Loucy (cell line): Measurements from ENCODE around the gene ZNF524.

ENCODE experiments used
- H2AFZ ChIP-seq: fragments of 200-600 bp; sonication (generic); 2 replicates; pipeline ENCODE4 v1.6.0; 2016; ENCODE audit warnings: antibody characterized with exemption, mild to moderate bottlenecking, low read length, moderate library complexity
- H3F3A ChIP-seq: fragments of 200-600 bp; 2 replicates; pipeline ENCODE4 v1.6.0; 2016; ENCODE audit warnings: antibody characterized with exemption, low read depth, mild to moderate bottlenecking
- H3K27me3 ChIP-seq: fragments of 200-600 bp; sonication (generic); 2 replicates; pipeline ENCODE4 v1.6.1; 2014; ENCODE audit warnings: low read length, mild to moderate bottlenecking; ENCODE audit not compliant: insufficient read depth, poor library complexity, severe bottlenecking
- H3K36me3 ChIP-seq: fragments of 200-600 bp; sonication (generic); 2 replicates; pipeline ENCODE4 v1.6.1; 2016; ENCODE audit warnings: low read length; ENCODE audit not compliant: insufficient read depth
- H3K4me1 ChIP-seq: fragments of 200-600 bp; sonication (generic); 2 replicates; pipeline ENCODE4 v1.5.1; 2014; ENCODE audit warnings: low read length, mild to moderate bottlenecking; ENCODE audit not compliant: insufficient read depth, poor library complexity, severe bottlenecking
- H3K4me2 ChIP-seq: fragments of 200-600 bp; sonication (generic); 2 replicates; pipeline ENCODE4 v1.6.0; 2014; ENCODE audit warnings: antibody characterized with exemption, low read length, low read depth, mild to moderate bottlenecking; ENCODE audit not compliant: poor library complexity, severe bottlenecking
- H3K4me3 ChIP-seq: fragments of 200-600 bp; sonication (generic); 2 replicates; pipeline ENCODE4 v1.5.1; 2014; ENCODE audit warnings: low read length, mild to moderate bottlenecking, mixed read lengths; ENCODE audit not compliant: poor library complexity, severe bottlenecking
- H3K79me2 ChIP-seq: fragments of 200-600 bp; sonication (generic); 2 replicates; pipeline ENCODE4 v1.6.1; 2014; ENCODE audit warnings: low read length; ENCODE audit not compliant: insufficient read depth
- H3K9ac ChIP-seq: fragments of 200-600 bp; sonication (generic); 2 replicates; pipeline ENCODE4 v1.6.0; 2014; ENCODE audit warnings: mild to moderate bottlenecking, low read depth, low read length, moderate library complexity; ENCODE audit not compliant: poor library complexity, severe bottlenecking
- H3K9me2 ChIP-seq: fragments of 200-600 bp; sonication (generic); replicated peaks from 2 replicates; pipeline ENCODE4 v1.6.1; 2016; ENCODE audit warnings: low read depth, low read length, mixed read lengths
- H3K9me3 ChIP-seq: fragments of 200-600 bp; sonication (generic); 2 replicates; pipeline ENCODE4 v1.6.1; 2014; ENCODE audit warnings: mild to moderate bottlenecking, antibody characterized with exemption, low read length, low read depth; ENCODE audit not compliant: insufficient read depth
- H4K20me1 ChIP-seq: fragments of 200-600 bp; sonication (generic); 2 replicates; pipeline ENCODE4 v1.6.0; 2014; ENCODE audit warnings: antibody characterized with exemption, low read length, mild to moderate bottlenecking; ENCODE audit not compliant: insufficient read depth, poor library complexity, severe bottlenecking
- CTCF ChIP-seq: fragments of 200-600 bp; sonication (generic); conservative IDR thresholded peaks from 2 replicates; pipeline ENCODE4 v1.5.1; 2014; ENCODE audit warnings: mild to moderate bottlenecking, antibody characterized with exemption, low read length
- EZH2phosphoT487 ChIP-seq: fragments of 200-600 bp; IDR thresholded peaks from 2 replicates; pipeline ENCODE4 v1.6.1; 2018; ENCODE audit warnings: antibody characterized with exemption, mild to moderate bottlenecking, moderate library complexity, borderline replicate concordance

ZNF524 gene

GRCh38 chr19:55552620-55553019 is 47.5 kb upstream of the ZNF524 start:
- Histone ChIP-seq H3K4me2 (no peak overlapping the region), H3K79me2 (no peaks in the 10 kb centered on the region), H3K36me3 (no peaks in the 10 kb centered on the region), H3K4me3 (no peak overlapping the region), H4K20me1 (no peaks in the 10 kb centered on the region), H3K9me3 (no peaks in the 10 kb centered on the region), H3K27me3 (no peaks in the 10 kb centered on the region), H3K9ac (no peak overlapping the region), H2AFZ (no peak overlapping the region), H3F3A (no peaks in the 10 kb centered on the region), H3K4me1 (no peaks in the 10 kb centered on the region), H3K9me2 (no peaks in the 10 kb centered on the region)
- TF ChIP-seq CTCF (no peak), EZH2phosphoT487 (no peak)

DNA sequence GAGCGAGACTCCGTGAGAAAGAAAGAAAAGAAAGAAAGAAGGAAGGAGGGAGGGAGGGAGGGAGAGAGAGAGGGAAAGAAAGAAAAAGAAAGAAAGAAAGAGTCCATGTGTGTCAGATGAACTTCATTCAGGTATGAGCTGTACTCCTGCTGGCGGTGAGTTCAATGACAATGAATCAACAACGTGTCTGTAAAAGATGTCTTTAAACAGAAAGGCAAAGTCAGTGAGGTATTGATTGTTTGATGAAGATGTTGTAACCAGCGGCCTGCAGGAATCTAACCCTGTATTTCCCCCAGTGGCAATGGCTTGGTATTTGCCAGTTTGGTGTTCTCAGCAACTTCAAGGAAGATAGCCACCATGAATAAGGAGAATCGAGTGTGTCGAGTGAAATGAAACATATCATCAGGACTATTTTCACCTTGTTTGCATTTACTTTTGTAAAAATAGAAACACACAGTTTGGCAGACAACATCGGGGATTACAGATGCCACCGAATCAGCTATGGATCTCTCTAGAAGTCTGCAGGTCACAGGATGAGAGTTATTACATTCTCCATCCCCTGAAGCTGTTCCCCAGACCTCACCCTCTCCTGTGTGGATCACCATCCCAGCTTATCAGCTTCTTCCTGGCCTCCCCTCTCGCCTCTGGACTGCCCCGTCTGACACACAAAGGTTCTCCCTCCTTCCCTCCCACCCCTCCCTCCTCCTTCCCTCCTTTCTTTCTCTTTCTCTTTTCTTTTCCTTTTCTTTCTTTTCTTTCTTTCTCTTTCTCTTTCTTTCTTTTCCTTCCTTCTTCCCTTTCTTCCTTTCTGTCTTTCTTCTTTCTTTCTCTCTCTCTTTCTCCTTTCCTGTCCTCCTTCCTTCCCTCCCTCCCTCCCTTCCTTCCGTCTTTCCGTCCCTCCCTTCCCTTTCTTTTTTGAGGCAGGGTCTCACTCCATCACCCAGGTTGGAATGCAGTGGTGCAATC is 46.6 kb upstream of the ZNF524 start:
- Histone ChIP-seq H3K79me2 (no peaks in the 10 kb centered on the region), H3K4me3 (no peak overlapping the region), H2AFZ (no peak overlapping the region), H3K4me2 (no peak overlapping the region), H4K20me1 (no peaks in the 10 kb centered on the region), H3F3A (no peaks in the 10 kb centered on the region), H3K9me2 (no peaks in the 10 kb centered on the region), H3K4me1 (no peaks in the 10 kb centered on the region), H3K9ac (no peak overlapping the region), H3K27me3 (no peaks in the 10 kb centered on the region), H3K9me3 (no peaks in the 10 kb centered on the region), H3K36me3 (no peaks in the 10 kb centered on the region)
- no peak for TF ChIP-seq EZH2phosphoT487

DNA sequence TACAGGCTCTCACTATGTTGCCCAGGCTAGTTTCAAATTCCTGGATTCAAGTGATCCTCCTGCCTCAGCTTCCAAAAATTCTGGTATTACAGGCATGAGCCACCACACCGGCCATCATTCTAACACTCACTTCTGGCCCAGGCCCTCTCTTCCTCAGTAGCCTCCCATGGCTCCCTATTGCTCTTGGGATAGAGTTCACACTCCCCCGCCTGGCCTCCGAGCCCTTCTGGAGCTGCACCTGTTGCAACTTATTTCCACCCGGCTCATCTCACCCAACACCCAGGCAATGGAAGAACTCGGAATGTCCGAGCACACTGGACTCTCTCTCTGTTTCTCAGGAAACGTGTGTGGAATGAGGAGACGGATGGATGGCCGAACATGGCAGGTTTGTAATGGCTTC is 45.8 kb upstream of the ZNF524 start:
- H3K9me2 ChIP-seq, result no peaks in the 10 kb centered on the region
- no peak overlapping the region for H3K4me2 ChIP-seq
- no peak overlapping the region for H2AFZ ChIP-seq
- H3K4me1 ChIP-seq, result no peaks in the 10 kb centered on the region
- TF ChIP-seq CTCF (no peak), EZH2phosphoT487 (no peak)
- H3K27me3 ChIP-seq, result no peaks in the 10 kb centered on the region
- H3K9ac ChIP-seq, result no peak overlapping the region
- H3K79me2 ChIP-seq, result no peaks in the 10 kb centered on the region
- no peaks in the 10 kb centered on the region for H4K20me1 ChIP-seq
- no peaks in the 10 kb centered on the region for H3K9me3 ChIP-seq
- no peaks in the 10 kb centered on the region for H3F3A ChIP-seq
- H3K4me3 ChIP-seq, result no peak overlapping the region
- no peaks in the 10 kb centered on the region for H3K36me3 ChIP-seq
